ENCODE data around the gene COP1.

DNA sequence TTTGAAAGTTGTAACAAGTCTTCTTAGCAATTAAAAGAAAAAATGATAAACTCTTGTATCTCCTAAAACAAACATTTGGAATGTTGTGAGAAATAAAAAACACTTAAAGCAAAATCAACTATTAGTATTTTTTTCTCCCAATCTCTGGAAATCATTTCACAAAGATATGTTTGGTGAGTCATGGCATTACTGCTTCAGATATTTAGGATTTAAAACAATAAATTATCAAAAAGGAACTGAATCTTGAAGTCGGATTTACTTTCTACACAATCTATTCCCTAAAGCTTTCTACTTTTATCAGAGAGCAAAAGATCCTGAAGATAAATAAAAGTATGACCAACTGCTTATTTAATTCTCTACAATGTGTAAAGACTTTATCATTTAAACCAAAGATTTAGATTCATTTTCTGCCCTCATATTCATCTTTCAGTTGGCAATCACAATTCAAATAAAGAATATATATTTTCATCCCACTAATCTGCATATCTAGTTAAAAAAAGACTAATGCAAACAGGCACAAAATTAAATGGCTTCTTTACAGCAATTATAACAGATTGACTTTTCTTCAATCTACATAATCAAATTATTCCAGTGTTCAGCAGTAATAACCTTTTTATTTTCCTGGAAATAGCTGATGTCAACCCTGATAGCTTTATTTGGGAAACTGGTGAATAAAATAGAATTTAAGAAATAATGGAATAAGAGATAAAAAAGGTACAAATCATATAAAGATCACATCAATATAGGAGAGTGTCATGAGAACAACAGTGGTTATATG is 230.0 kb downstream of the COP1 start:
- TF ChIP-seq, protein P1, sequence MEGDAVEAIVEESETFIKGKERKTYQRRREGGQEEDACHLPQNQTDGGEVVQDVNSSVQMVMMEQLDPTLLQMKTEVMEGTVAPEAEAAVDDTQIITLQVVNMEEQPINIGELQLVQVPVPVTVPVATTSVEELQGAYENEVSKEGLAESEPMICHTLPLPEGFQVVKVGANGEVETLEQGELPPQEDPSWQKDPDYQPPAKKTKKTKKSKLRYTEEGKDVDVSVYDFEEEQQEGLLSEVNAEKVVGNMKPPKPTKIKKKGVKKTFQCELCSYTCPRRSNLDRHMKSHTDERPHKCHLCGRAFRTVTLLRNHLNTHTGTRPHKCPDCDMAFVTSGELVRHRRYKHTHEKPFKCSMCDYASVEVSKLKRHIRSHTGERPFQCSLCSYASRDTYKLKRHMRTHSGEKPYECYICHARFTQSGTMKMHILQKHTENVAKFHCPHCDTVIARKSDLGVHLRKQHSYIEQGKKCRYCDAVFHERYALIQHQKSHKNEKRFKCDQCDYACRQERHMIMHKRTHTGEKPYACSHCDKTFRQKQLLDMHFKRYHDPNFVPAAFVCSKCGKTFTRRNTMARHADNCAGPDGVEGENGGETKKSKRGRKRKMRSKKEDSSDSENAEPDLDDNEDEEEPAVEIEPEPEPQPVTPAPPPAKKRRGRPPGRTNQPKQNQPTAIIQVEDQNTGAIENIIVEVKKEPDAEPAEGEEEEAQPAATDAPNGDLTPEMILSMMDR (IDR thresholded peaks at IDR 0.05) = no peak
- no peak for TF ChIP-seq POLR2AphosphoS5 (IDR thresholded peaks at IDR 0.05)
- TF ChIP-seq POLR2A (IDR thresholded peaks at IDR 0.05) = no peak

Measured in breast epithelium (tissue), 3 donors.